ENCODE measurements around the gene LPA.
"Not testable (repeated sequence)": the region's sequence is repeated elsewhere in the genome, so short reads cannot be mapped to it uniquely, and the experiment has no call there.

Gene LPA

GRCh38 chr6:160664198-160664597 lies at the start of gene LPA:
Gene LPA (minus strand): TSS chr6:160664275. CDS start chr6:160664214, 61 bp downstream.
- not testable (repeated sequence) for DNase-seq

- DNase-seq: not testable (repeated sequence)
These were observed 44.9 kb upstream of the LPA start for GRCh38 chr6:160708993-160709392.

GRCh38 chr6:160704688-160705087 lies 40.6 kb upstream of the LPA start:
- not testable (repeated sequence) for DNase-seq

GRCh38 chr6:160701918-160702680 lies 38.0 kb upstream of the LPA start, which contains the start of gene PLG:
Gene PLG (plus strand): TSS chr6:160702244. CDS start chr6:160702305, 61 bp downstream.
- DNase-seq: not testable (repeated sequence)

DNA sequence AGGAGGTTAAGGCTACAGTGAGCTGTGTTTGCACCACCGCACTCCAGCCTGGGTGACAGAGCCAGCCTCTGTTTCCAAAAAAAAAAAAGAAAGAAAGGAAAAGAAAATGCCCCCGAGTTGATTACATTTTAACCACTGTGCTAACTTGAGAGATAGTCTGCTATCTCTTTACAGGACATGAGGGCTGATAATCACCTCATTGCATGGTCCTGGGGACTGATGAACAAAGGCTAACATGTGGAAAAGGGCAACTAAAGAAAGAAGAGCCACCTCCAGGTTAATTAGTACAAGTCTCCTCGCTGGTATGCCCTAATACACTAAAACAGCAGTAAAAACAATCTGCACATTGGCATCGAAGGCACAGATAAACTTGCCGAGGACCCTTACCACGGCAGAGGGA lies 33.8 kb upstream of the LPA start:
- no peak for DNase-seq

DNA sequence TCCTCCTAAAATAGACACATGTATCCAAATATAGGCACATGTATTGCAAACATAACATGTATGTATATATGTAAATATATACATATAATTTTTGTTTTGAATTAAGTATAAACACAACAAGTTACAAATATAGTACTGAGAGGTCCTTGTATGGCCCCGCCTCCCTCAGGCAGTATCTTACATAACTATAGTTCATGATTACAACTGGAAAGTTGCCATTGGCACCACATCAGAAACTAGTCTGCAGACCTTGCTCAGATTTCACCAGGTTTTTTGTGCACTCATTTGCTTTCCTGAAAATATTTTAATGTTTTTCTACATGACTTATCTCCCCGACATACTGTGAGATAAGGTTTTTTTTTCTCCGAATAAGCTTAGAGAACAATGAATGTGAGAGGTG lies 32.8 kb upstream of the LPA start:
- not testable (repeated sequence) for DNase-seq

GRCh38 chr6:160695622-160696021 lies 31.5 kb upstream of the LPA start:
- not testable (repeated sequence) for DNase-seq

DNA sequence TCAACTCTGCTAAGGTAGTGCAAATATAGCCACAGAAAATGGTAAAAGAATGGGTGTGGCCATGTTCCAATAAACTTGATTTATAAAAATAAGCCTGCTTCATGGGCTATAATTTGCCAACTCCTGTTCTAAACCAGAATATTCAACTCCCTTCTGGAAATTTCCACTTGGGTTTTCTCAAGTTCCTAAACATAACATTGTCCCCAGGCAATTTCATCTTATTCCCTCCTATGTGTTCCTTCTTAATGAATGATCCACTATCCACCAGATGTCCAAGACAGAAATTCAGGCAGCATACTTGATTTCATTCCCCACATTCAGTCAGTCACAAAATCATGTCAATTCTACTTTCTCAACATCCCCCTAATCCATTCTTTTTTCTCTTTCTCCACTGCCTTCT lies 30.9 kb upstream of the LPA start:
- DNase-seq: not testable (repeated sequence)

DNA sequence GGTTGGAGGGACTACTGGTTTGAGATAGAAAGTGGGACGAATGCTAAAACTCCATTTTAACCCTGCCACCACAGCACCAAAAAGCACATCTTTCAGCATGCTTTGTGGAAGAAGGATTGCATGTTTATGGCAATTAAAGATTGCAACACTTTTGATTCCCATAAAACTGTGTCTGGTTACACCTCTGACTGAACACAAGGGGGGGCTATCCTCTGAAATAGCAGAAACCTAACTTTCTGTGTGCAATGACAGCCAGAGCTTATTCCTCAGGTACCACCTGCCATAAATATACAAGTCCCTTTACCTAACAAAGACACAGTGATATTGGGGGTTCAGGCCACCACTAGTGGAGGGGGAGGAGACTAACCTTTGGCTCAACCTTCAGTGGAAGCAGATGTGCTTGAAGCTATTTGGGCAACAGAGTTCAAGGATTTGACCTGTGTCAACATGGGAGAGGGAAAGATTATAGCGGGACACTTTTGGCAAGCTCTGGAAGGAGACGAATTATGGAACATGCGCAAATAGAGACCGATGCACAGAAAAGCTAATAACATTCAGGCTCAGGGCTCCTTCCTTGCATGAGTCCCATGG lies 28.4 kb upstream of the LPA start:
- DNase-seq: no peak

- no peak for DNase-seq
These were observed 27.5 kb upstream of the LPA start for GRCh38 chr6:160691617-160692016.

DNA sequence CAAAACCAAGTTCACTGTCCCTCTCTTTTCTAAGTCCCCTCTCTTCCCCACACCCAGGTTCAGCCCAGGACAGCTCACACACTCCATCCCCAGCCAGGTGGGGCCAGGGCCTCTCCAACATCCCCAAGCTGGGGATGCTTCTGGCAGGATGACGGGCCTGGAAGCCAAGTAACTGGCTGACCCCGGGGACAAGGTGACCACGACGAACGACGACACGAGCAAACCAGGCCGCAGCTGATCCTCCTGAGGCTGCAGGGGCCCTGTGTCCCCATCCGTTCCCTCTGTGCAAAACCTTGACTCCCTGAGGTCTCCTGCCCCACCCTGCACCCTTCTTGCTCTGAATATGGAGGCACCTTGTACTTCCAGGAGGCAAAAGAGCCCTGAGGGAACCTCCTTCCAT lies 26.4 kb upstream of the LPA start:
- no peak for DNase-seq

DNA sequence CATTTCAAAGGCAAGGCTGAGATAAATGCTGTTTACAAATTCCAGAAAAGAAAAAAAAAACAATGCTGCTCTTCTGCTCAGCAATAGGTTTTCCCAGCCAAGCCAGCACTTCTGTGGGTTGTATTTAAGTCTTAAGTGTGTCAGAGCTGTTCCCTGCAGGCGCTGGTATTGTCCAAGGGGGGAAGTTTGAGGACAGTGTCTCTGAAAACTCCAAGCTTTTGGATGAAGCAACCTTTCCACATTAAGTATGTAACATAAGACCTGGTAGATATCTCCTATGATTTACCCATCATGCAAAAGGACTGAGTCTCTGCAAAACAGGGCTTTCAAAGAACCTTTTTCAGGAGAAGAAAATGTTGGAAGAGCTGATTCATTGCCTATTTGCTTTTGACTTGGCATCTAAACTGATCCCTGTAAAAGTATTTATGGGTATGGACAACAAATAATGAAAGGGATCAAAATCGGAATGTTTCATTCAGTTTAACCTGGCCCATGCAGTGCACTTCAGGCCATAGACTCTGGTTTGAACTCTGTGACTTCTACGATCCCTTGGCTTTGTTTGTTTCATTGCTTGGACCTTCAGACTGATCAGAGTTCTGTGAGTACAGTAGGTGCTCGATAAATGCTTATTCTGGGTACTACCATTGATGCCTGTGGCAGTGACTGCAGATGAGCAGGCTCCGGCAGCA lies 21.8 kb upstream of the LPA start:
- no peak for DNase-seq

DNA sequence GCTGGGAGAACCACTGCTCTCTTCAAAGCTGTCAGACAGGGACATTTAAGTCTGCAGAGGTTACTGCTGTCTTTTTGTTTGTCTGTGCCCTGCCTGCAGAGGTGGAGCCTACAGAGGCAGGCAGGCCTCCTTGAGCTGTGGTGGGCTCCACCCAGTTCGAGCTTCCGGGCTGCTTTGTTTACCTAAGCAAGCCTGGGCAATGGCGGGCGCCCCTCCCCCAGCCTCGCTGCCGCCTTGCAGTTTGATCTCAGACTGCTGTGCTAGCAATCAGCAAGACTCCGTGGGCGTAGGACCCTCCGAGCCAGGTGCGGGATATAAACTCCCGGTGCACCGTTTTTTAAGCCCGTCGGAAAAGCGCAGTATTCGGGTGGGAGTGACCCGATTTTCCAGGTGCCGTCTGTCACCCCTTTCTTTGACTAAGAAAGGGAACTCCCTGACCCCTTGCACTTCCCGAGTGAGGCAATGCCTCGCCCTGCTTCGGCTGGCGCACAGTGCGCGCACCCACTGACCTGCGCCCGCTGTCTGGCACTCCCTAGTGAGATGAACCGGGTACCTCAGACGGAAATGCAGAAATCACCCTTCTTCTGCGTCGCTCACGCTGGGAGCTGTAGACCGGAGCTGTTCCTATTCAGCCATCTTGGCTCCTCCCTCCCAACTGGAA lies 21.2 kb upstream of the LPA start:
- DNase-seq: not testable (repeated sequence)

GRCh38 chr6:160679402-160679769 lies 15.3 kb upstream of the LPA start:
- DNase-seq: no peak

- no peak for DNase-seq
These were observed 14.8 kb upstream of the LPA start for GRCh38 chr6:160678744-160679401.

DNA sequence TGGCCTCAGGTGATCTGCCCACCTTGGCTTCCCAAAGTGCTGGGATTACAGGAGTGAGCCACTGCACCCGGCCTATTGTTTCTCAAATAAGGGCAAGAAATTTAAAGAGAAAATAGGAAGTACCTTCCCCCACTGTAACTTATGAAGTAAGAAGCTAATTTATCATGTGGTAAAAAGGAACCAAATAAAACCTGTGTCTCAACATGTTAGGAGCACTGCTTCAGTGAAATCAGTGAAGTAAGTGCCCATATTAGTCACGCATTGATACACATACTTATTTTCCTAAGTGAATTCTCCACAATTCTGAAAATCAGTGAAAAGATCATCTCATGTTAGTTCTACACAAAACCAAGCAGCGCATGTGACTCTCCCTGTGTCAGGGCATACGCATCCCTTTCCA lies 14.2 kb upstream of the LPA start:
- DNase-seq: no peak

- not testable (repeated sequence) for DNase-seq
These were observed 12.3 kb upstream of the LPA start for GRCh38 chr6:160676418-160676817.

- DNase-seq: no peak
These were observed 4.5 kb upstream of the LPA start for GRCh38 chr6:160668589-160668988.

- no peak for DNase-seq
These were observed 3.8 kb upstream of the LPA start for GRCh38 chr6:160667639-160668481.

- no peak for DNase-seq
These were observed 1.2 kb downstream of the LPA start for GRCh38 chr6:160662842-160663241.

DNA sequence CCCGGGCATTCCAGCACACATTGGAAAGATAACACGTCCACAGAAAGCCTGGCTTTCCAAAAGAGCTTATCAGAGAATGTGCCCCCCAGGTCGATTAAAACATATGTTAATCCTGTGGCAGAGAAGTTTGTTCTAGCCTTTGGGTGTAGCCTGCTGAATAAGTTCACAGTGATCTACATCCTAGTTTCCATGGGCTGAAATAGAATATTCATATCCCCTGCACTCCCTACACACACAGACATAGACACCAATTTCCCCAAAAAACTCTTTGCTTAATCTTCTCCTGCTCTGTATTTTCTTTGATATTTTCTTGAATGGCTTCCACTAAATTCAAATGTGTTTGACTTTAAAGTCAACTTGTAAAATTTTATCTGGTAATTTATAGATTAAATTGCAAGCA lies 1.6 kb downstream of the LPA start:
- DNase-seq: no peak

GRCh38 chr6:160661216-160661615 lies 2.9 kb downstream of the LPA start:
- no peak for DNase-seq
